NCI-H1694 (cell line): ENCODE results near the gene MCF2L.

ENCODE experiments used
- DNase-seq: peaks from one replicate; lab custom pipeline; 2025; lab: John Stamatoyannopoulos, UW

MCF2L gene

DNA sequence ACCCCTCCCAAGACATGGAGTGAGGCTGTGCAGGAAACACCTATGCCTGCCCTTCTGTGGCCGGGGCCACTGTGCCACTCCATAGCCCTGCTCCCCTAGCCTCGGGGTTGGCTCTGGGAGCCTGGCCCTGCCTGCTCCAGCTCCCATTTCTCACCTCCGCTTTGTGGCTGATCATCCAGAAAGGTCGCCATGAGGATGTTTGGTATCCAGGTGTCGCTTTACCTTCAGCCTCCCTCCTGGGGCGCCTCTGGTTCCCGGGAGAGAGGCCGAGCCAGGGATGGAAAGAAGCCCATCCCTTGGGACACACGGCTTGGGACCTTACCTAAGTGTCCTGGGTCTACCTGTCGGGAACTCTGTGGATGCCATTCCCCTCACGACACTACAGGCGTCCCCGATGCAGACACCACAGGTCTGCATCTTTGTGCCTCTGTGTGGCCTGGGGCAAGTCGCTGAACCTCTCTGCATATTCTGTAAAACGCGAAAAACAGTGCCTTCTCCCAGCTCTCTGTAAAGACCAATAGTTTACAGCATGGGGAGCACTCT, 3.4 kb upstream of the MCF2L start:
- DNase-seq: no peak

DNA sequence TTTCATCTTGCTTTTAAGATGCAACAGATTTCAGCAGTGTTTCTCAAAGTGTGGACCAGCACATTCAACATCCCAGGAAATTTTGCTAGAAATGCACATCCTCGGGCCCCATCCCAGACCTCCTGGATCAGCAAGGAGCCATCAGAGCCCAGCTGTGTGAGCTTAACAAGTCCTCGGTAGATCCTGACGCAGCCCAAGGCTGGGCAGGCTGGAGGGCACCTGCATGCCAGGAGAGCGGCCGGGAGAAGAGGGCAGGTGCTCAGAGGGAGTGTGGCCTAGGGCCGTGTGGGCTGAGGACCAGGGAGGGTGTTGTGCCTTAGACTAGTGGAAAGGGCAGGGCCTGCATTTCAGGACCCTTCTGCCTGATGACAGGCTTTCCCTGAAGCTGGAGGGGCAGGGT, 2.2 kb upstream of the MCF2L start:
- no peak for DNase-seq

- DNase-seq: no peak
These were observed 1.2 kb upstream of the MCF2L start for GRCh38 chr13:112967686-112968379.

DNA sequence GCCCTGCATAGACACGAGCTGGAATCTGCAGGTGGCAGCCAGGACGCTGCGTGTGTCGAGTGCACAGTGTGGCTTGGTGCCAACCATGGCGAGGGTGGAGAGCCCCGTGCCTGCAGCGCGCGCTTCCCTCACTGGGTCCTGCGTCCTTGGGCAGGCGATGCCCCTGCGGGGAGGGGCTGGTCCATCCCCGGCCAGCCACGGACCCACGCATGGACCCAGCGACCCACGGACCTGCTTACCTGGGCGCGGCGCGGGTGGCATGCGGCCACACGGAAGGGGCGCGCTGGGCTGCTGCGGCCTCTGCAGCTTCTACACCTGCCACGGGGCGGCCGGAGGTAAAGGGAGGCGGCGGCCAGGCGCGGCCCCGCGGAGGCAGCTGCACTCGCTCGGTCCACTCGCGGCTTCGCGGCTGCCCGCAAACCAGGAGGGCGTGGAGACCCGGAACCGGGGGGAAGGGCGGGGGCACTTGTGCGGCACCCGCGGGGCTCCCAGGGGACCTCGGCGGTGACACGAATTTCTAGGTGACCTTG, 569 bp upstream of the MCF2L start:
- DNase-seq: no peak

DNA sequence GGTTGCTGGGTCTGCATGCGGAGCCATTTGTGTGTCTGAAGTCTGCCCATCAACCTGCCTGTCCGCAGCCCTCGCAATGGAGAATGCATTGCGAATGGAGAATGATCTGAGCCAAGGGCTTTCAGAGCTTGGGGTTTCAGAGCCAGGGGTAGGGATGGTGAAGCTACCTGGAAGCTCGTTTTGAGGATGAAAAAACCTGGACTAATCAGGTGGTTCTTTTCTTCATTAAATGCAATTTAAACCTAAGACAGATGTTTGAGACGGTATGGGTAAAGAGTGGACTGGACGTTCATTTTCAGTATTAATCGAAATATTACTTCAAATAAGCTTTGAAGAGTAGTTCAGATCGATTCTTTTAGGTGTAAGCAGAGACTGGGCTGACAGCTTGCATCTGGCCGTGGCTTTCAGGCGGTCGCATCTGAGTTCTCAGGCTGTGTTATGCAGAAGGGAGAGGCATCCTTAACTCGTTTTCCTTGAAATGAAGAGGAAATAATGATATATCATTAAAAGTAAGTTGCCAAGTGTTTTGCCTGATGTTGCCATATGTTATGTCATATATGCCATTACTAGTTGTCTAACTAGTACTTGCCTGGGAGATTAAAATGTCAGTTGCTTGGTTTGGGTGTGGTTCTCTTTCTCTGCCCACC, 801 bp downstream of the MCF2L start:
- DNase-seq: no peak

DNA sequence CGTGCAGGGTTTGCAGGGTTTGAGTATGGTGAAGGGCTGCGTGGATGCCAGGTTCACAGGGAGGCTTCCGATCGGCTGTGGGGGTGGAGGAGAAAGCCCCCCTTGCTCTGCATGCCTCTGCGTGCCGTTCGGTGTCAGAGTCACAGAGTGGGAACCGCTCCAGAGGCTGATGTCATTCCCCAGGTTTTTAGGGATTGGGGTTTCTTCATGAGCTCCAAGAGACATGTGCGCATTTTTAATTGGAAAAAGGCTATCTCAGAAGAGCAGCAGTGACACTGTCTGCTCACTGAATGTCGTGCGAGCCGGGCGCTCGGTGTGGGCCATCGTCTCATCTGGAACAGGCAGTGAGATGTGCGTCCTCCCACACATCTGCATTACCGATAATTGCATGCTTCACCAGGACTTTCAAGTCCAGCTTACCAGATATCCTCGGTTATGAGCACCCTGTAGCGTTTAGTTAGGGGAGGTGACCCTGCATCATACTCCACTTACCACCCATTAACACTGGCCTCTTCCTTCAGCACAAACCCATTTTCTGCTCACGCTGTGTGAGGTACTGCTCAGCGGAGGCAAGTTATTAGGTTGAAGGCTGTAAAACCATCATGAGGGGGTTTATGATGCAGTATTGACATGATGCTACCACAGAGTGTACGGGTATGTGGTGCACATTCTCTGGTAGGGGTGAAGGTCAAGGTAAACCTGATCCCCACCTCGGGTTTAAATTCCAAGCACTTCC, 1.7 kb downstream of the MCF2L start:
- DNase-seq: peak; percentile 26

GRCh38 chr13:112971288-112971643, 2.3 kb downstream of the MCF2L start:
- no peak for DNase-seq

GRCh38 chr13:112972258-112972657, 3.2 kb downstream of the MCF2L start:
- no peak for DNase-seq

- no peak for DNase-seq
These were observed 4.0 kb downstream of the MCF2L start for GRCh38 chr13:112972867-112973576.

GRCh38 chr13:112973577-112973951, 4.5 kb downstream of the MCF2L start:
- DNase-seq: no peak

DNA sequence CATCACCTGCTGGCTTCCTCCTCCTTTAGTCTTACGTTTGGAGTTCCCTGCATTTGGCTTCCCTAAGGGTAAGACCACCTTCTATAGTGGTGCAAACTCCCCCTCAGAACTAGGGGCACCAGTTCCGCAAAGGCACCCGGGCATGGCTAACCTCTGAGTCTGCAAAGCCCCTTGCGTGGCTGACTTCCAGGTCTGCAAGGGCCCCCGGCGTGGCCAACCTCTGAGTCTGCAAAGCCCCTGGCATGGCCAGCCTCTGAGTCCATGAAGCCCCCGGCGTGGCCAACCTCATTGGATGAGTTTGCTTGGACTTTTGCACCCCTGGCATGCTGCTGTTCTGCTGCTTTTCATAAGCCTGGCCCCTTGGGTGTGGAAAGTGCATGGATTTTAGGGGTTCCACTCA, 5.1 kb downstream of the MCF2L start:
- no peak for DNase-seq

DNA sequence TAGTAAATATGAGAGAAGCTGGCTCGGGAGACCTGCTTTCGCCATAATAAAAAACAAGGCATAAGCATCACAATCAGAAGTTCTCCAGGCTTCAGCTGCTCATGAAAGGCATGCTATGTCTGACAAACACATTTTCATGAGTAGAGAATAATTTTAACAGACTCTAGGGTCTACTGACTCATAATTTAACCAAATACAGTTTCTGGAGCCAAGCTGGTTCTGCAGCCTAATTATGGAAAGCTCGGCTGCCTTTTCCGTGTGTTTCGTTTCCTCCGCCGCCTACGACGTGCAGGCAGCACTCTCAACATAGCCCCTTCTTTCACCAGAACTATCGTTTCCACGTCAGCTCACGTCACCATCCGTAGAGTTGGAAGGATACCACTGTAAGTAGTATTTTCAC, 5.7 kb downstream of the MCF2L start:
- no peak for DNase-seq

- no peak for DNase-seq
These were observed 6.5 kb downstream of the MCF2L start for GRCh38 chr13:112975401-112975939.

DNA sequence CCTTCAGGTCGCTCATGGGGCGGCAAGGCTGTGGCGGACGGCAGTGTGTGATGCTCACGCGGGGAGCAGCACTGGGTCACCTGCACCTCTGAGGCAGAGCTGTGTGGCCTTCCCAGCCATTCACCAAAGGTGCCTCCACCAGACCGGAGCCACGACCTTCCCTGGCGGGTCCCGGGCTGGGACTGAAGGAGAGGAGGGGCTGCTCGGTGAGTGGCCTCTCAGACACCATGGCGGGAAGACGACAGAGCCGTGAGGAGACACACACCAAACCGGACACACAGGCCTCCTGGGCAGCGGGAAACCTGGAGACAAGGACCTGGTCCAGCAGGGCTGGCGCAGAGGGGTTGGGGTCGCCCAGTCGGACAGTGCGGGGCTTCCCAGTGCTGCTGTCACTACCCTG, 7.5 kb downstream of the MCF2L start:
- DNase-seq: no peak

DNA sequence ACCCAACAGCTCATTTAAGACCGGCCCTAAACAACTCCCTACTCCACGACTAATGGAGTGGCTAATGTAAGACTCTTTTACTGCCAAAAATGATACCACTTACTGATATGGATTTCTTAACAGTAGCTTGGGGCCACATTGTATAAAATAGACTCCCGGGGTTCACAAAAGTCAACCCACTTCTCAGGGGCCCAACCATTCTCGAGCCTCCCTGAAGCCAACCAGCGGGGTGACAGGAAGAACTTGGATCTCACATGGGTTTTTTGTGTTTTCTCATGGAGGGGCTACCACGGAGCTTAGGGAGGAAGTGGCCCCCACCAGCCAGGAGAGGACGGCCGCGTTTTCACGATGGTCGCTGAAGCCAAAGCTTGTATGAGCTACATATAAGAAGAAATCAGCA, 8.1 kb downstream of the MCF2L start:
- DNase-seq: no peak

- no peak for DNase-seq
These were observed 8.5 kb downstream of the MCF2L start for GRCh38 chr13:112977525-112977924.

GRCh38 chr13:112978561-112979405, 9.8 kb downstream of the MCF2L start:
- DNase-seq: no peak

- DNase-seq: no peak
These were observed 10.4 kb downstream of the MCF2L start for GRCh38 chr13:112979406-112979902.

GRCh38 chr13:112980434-112980833, 11.4 kb downstream of the MCF2L start:
- no peak for DNase-seq

- DNase-seq: no peak
These were observed 12.4 kb downstream of the MCF2L start for GRCh38 chr13:112981451-112981850.
